Stimulated activated CD8-positive, alpha-beta memory T cell treated with anti-CD3 and anti-CD28 coated beads, Interleukin-2, amount 100 ng/mL, for 48 hours (primary cell): ENCODE results near the gene APOO.
"Not testable (repeated sequence)": the region's sequence is repeated elsewhere in the genome, so short reads cannot be mapped to it uniquely, and the experiment has no call there.

ENCODE experiments used
- DNase-seq, 2 donors: peaks; one replicate each; pipeline ENCODE4 v3.0.0-alpha.2; 2020; ENCODE audit warnings: low read depth in 2 of 2

The APOO gene

GRCh38 chrX:23861215-23861896 lies 46.4 kb downstream of the APOO start:
- no peak for DNase-seq

GRCh38 chrX:23859238-23859637 lies 48.5 kb downstream of the APOO start:
- DNase-seq, result not testable (repeated sequence)

GRCh38 chrX:23857935-23858334 lies 49.8 kb downstream of the APOO start:
- no peak for DNase-seq

DNA sequence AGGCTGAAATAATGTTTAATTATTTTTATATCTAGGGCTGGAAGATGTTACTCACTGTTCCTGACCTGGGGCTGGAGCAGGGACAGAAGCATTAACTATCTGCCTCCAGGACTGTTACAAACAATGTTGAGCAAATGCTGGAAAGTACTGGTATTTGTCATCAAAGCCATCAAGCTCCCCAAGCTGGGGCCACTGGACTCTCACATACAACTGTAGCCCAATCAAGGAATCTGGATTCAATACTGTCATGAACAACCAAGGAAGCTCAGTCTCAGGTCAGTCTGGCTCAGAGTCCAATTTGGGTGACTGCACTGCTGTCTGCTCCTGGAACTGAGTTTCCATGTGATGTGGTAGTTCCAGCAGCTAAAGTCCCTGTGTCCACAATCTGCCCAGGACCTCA lies 50.4 kb downstream of the APOO start:
- no peak for DNase-seq

GRCh38 chrX:23855569-23855968 lies 52.2 kb downstream of the APOO start:
- no peak for DNase-seq

GRCh38 chrX:23854945-23855344 lies 52.8 kb downstream of the APOO start:
- no peak for DNase-seq

- no peak for DNase-seq
Observed at GRCh38 chrX:23854122-23854521, 53.6 kb downstream of the APOO start.

- no peak for DNase-seq
Observed at GRCh38 chrX:23851544-23851943, 56.2 kb downstream of the APOO start.

DNA sequence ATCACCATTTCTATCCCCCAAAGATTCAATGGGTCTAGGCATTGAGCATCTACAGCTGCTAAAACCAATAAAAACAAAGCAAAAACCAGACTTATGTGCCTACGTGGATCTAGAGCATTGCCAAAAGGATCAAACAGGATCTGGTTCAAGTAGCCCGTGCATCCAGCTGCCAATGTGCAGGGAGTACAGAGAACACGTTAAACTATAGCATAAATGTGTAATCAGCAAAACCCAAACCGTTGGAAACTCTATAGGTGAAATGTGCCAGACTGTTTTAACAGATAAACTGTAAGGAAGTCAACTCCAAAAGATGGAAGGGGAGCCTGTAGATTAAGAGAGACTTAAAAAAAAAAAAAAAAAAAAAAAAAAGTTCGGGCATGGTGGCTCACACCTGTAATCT lies 58.5 kb downstream of the APOO start:
- DNase-seq, result no peak

DNA sequence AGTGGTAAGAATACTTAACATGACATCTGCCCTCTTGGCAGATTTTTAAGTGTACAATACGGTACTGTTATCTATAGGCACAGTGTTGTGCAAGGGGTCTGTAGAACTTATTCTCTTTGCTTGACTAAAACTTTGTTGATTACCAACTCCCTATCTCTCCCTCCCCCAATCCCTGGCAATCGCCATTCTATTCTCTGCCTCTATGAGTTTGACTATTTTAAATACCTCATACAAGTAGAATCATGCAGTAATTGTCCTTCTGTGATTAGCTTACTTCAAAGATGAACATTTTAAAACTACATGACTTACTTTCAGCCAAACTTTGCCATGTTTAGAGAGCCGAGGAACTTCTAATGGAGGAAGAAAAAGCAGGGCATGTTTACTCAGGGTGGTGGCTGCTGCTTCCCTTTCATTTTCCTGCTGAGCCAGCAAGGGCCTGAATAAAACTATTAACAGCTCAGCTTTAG lies 62.4 kb downstream of the APOO start:
- DNase-seq, result no peak

GRCh38 chrX:23844502-23845138 lies 63.1 kb downstream of the APOO start:
- no peak for DNase-seq

DNA sequence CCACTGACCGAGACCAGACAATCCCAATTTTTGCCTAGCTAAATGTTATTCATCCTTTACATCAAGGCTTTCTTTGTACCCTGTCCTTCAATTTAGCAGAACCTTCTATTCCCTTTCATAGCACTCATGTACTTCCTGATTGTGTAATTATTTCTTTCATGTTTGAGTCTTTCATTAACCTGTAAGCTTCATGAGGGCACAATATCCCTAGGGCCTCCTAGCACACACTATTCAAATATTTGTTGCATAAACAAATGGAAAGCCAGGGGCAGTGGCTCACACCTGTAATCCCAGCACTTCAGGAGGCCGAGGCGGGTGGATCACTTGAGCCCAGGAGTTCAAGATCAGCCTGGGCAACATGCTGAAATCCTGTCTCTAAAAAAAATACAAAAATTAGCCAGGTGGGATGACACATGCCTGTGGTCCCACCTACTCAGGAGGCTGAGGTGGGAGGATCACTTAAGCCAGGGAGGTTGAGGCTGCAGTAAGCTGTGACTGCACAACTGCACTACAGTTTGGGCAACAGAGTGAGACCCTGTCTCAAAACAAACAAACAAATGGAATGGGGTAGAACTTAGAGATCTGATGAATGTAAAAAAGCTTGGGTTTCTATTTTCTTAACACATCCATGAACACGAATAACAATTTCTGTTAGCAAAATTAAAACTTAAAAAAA lies 65.8 kb downstream of the APOO start:
- DNase-seq, result no peak

- DNase-seq, result no peak
Observed at GRCh38 chrX:23840674-23841073, 67.1 kb downstream of the APOO start.

DNA sequence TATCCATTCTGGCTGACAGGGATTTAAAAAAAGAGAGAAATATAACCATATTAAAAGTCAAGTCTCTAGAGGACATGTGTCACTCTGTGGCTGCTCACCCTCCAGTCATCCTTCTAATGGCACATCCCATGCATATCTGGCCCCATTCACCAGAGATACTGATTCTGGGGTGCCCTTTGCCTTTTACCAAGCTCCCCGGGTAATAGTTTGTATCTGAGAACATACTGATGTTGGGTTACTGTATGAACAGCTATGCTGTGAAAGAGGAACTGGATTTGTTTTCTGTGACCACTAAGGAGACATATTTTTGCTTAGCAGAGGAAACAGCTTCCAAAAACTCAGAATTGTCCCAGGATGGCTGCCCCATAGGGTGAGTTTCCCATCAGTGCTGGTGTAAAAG lies 68.8 kb downstream of the APOO start:
- no peak for DNase-seq

DNA sequence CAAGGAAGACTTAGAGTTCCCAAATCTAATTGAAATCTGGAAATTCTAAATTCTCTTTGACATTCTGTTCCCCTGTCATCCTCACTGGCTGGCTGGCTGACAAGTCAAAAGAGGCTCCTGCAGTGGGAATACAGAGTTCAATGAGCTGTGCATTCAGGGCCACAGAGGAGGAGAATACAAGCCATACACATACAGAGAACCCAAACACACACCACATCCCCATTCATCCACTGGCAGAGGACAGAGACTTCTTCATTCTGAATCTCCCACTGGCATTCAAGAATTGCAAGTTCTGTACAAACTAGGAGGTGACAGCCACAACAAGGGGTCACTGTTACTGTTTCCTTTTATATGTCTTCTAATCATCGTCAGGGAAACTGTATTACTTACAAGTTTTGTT lies 75.0 kb downstream of the APOO start:
- no peak for DNase-seq

- no peak for DNase-seq
Observed at GRCh38 chrX:23828881-23829280, 78.9 kb downstream of the APOO start.

DNA sequence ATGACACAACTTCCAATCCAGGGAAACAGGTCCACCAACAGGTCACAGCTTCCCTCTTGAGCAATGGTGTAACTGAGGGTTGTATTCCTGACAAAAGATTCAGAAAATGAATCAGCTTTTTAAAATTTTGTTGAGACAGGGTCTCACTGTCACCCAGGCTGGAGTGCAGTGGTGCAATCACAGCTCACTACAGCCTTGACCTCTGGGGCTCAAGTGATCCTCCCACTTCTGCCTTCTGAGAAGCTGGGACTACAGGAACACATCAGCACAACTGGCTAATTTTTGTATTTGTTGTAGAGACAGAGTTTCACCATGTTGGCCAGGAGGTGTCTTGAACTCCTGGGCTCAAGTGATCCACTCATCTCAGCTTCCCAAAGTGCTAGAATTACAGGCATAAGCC lies 81.1 kb downstream of the APOO start:
- DNase-seq, result no peak

DNA sequence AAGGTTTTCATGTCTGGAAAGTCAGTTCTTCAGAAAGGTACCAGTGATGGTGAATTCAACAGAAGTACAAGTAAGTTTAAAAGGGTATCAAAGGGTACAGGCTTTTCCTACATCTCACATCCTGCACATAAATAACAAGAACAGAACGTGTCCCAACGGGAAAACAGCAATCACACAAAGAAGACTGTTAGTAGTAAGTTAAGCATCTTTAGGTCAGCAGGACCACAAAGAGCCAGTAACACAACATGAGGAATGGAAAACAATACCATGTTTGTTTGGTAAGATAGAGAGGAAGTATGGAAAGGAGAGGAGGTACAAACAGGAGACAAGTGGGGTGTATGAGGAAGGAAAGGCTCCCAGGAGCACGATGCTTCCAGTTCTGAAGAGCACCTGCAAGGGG lies 81.5 kb downstream of the APOO start:
- no peak for DNase-seq

DNA sequence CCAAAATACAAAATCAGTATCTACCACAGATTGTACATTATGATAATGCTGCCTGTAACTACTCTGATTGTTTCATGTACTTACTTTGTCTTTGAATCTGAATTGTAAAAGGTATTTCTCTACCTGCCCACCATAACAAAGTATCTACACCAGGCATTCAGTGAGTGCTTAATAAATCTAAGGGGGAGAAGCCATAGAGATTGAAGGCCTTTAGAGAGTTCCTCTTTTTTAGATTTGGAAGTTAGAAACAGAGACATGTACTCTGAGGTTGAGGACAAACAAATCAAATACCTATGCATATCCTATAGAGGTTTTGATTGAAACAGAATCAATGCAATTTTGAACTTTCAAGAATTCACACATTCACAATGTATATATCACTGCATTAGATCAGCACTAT lies 82.1 kb downstream of the APOO start:
- no peak for DNase-seq

- no peak for DNase-seq
Observed at GRCh38 chrX:23822841-23823240, 84.9 kb downstream of the APOO start.

GRCh38 chrX:23822397-23822796 lies 85.3 kb downstream of the APOO start:
- DNase-seq, result no peak

DNA sequence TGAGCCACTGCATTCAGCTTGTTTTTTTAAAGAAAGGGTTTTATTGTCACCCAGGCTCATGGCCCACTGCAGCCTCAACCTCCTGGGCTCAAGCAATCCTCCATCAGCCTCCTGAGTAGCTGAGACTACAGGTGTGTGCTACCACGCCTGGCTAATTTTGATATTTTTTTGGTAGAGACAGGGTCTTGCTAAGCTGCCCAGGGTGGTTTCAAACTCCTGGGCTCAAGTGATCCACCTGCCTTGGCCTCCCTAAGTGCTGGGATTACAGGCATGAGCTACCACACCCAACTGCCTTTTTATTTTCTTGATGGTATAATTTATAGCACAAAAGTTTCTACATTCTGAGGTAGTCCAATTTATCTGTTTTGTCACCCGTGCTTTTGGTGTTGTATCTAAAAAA lies 85.9 kb downstream of the APOO start:
- no peak for DNase-seq

DNA sequence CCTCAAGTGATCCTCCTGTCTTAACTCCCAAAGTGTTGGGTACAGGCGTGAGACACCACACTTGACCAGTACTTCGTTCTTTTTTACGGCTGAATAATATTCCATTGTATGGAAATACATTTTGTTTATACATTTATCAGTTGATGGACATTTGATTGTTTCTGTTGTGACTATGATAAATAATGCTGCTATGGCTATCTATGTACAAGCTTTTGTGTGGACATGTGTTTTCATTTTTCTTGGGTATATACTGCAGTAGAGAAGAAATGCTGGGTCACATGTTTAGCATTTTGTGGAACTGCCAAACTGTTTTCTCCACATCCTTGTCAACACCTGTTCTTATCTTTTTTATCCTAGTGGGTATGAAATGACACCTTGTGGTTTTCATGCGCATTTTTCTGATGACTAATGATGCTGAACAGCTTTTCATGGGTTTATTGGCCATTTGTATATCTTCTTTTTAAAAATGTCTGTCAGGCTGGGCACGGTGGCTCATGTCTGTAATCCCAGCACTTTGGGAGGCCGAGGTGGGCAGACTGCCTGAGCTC lies 87.4 kb downstream of the APOO start:
- no peak for DNase-seq
